Raji (cell line): ENCODE data around the gene SREBF2.
A peak's percentile ranks its signal among the peaks of the same experiment; 100 is the strongest.

ENCODE experiments used
- POLR2A ChIP-seq: IDR thresholded peaks from 2 replicates; pipeline ENCODE4 v1.6.1; 2011; ENCODE audit warnings: low read depth, low read length, control low read depth; ENCODE audit not compliant: insufficient read depth

Gene SREBF2

DNA sequence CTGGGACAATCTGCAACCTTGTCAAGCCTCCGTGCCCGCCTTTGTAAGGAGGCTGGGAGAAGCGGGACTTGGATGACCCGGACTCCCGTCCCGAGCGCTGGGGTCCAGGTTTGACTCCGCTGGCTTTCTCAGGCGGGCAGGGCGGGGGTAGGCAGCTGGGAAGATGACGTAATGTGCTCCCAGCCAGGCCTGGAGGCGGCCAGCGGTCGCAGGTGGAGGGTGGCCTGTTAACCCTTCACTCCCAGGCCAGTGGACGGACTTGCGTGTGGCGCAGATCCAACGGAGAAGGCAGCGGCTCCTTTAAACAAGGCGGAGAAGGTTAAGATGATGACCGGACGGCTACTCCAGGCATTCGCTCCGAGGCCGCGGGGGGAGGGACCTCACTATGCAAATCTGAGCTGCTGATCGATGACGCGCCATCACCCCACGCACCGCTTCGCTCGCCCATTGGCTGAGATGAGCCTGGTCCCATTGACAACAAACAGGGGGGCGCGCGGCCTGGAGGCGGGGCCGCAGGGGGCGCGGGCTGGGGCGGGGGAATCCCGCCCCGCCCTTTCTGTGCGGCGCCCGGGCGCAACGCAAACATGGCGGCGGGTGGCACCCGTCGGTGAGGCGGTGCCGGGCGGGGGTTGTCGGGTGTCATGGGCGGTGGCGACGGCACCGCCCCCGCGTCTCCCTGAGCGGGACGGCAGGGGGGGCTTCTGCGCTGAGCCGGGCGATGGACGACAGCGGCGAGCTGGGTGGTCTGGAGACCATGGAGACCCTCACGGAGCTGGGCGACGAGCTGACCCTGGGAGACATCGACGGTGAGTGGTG is at the start of gene SREBF2:
SREBF2 (plus strand) TSS at position 553 of the 816 bp plus-strand sequence; CDS start at position 719, 166 bp downstream.
- TF ChIP-seq POLR2A, result peak; percentile 75

DNA sequence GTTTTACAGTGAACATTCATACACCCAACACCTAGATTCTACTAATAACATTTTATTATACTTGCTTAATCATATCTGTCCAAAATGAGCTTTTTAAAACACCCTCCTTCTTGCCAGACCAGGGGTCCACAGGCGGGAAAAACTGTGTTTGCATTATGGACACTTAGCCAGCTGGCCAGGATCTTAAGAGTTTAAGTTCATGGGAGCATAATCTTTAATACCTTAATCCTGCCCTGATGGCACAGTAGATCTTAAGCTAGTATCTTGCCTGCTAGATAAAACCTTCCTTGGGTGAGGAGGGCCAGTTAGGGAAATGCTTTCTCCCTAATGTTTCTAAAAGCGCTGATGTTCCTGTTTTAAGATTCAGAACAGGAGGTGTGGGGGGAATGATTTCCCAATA is 45.6 kb upstream of the SREBF2 start:
- no peak for TF ChIP-seq POLR2A

DNA sequence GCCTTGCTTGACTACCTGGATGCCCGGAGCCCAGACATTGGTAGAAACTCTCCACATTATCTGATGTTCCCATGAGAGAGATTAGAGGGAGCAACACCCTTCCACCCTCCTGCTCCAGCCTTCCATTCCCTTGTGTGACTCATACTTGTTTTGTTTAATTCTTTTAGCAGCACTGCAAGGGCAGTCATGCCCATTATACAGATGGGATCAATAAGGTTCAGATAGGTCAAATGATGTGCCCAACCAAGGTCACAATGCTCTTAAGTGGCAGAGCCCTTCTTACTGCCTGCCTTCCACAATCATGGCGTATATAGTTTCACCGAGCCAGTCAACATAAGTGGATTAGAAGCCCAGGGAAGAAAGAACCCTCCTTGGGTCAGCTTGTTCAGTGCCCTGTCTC is 39.0 kb upstream of the SREBF2 start:
- TF ChIP-seq POLR2A, result no peak

DNA sequence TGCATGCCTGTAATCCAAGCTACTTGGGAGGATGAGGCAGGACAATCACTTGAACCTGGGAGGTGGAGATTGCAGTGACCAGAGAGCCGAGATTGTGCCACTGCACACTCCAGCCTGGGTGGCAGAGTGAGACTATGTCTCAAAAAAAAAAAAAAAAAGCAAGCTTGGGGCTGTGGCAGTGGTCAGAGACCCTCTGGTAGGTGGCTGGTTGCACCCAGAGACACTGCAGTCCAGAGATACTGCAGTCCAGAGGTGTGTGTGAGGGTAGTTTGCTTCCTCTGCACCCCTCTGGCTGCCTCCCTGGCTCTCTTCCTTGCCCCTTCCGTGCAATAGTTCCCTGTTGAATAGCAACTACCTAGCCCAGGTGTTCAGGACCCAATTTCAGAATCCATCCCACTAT is 34.2 kb upstream of the SREBF2 start:
- TF ChIP-seq POLR2A, result no peak

DNA sequence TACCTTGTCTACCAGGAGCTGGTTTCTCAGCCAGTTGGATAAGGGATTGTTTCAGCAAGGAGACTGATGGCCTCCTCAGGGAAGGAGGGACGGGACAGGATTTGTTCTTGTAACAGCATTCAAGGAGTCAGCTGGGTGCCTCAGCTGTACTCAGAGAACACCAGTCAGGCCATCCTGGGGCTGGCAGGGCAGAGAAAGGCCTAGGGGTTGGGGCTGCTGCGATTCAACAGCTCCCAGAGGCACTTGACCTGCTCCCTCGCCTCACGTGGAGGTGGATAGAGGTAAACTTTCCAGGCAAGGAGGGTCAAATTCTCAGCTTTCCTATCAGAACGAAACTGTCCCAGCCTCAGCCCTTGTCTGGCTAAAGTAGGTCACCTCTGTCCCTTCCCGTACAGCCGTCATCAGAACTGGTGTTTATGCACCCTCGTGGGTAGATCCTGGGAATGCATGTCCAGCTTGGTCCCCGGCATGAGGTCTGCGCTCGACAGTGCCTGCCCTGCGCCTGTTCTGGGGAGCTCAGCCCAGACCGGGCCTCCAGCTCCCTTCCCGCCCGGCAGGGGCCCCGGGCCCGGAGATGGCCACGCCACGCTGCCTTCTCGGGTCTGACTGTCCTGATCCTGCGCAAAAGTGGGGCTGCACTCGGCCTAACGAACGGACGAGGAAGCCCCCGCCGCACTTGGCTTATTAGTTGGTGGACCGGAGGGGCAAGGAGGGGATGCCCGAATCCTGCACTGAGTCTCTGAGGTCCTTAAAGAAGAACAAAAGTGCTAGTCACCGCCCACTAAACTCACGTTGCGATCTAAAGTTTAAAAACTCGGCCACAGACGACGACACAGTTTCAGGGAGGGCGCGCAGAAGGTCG is 33.2 kb upstream of the SREBF2 start:
- no peak for TF ChIP-seq POLR2A

DNA sequence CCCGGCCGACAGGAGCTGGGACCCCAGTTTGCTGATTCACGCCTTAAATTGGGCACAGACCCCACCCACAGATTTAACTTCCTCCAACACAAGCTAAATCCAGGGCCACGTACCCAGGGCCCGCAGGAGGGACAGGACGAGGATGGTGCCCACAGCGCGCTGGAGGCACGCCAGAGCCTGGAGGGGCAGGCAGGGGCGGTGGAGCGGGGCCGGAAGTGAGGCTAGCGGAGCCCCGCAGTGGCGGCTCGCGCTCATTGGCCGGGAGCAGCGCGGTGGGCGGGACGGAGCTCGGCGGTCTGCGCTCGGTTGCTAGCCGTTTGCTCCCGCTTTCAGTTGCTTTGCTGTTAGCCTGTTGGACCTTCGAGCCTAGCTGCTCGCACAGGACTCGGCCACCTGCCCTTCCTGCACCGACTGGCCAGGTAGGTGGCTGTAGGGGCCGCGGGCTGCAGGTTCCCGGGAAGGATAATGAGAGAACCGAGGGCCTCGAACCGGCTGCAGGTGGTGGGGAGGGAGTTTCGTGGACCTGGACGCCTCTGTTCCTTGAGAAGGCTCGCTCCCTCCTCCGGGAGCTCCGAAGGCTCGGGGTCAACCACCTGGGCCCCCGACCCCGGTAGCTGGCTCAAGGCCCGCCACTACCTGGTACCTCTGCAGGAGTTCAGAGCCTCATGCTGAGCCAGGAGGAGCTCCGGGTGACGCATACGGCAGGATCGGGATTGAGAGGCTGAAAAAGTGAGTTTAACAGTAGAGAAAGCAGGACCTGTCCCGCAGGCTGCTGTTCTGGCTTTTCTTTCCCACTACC is 32.4 kb upstream of the SREBF2 start, which contains the start of gene CCDC134:
CCDC134 (plus strand) TSS at position 332 of the 799 bp plus-strand sequence. CDS start 8,212 bp downstream, outside the sequence.
- peak; percentile 99 for TF ChIP-seq POLR2A

DNA sequence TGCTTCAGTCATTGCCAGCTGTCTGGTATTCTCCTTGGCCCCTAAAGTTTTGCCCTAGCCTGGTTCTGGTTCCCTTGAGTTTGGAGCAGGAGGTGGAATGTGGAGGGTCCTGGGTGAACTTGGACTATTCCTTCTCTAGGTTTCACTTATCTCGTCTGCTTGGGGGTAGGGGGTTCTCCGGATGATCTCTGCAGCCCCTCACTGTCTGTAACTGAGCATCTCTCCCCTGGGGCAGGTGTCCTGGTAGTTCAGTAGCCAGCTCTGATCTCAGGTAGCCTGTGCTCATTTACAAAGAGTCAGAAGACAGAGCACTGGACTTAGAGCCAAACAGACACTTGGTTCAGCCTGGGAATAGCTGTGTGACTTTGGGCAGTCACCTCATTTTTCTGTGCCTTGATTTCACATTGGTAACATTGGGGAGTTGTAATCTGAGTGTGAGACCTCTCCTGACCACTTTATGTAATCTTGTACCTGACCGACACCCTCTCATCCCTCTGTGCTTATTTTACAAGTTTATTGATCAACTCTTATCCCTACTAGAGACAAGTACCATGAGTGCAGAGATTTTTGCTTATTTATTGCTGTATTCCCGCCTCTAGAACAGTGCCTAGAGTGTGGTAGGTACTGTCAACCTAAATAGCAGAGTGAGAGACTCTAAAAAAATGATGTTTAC is 31.6 kb upstream of the SREBF2 start:
- TF ChIP-seq POLR2A, result no peak

DNA sequence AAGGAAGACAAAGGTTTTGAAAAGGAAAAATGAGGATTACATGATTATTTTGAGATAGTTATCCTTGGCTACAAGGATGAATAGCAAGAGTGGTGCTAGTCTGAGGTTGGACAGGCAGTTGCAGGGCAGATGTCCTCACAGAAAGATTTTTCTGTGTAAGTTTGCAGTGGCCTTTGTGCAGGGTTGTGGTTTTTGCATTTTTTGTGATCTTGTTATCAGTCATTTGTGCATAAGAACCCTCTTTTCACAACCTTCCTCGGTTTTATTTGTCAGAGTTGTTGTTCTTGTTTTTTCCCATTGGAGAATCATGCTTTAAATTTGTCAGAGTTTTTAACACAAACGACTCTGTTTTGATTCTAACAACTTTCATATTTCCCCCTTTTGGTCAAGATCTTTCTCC is 31.0 kb upstream of the SREBF2 start:
- TF ChIP-seq POLR2A, result no peak

DNA sequence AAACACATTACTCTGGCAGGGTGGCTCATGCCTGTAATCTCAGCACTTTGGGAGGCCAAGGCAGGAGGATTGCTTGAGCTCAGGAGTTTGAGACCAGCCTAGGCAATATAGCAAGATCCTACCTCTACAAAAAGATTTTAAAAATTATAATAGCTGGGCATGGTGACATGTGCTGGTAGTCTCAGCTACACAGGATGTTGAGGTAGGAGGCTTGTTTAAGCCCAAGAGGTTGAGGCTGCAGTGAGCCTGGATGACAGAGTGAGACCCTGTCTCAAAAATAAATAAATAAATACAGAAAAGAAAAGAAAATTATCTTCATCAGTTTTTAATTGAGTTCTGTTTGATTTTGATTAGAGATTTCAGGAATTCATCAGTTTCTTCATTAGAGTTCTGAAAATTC is 27.3 kb upstream of the SREBF2 start:
- TF ChIP-seq POLR2A, result no peak

DNA sequence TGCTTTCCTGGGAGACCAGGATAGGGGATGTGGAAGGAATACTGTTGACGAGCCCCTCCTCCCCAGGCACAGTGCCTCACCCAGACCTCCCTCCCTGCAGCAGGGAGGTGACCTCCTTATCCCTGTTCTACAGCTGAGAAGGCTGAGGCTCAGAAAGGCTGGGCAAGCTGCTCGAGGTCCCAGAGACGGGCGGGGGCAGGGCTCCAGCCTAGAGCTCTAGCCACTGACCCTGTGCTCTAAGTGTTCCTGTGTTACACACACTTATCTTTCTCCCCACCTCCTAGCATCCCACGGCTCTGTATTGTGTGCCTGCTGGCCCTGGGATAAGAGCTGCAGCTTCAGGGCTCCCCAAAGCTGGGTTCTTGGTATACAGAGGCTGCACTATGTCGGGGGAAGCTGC is 24.5 kb upstream of the SREBF2 start:
- no peak for TF ChIP-seq POLR2A

DNA sequence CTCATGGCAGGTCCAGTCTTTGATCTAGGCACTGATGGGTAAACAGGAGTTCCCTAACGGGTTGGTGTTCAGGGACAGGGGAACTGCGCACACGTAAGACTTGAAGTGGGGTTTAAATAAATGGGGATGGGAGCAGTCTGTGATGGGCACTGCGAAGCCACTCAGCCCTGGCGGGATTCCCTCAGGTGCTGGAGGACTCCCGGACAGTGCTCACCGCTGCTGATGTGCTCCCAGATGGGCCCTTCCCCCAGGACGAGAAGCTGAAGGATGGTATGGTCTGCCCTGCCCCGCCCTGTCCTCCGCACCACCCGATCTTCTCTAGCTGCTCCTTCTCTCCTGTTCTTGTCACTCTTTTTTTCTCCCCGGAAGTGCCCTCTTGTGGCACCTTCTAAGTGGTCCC is 22.9 kb upstream of the SREBF2 start:
- no peak for TF ChIP-seq POLR2A

DNA sequence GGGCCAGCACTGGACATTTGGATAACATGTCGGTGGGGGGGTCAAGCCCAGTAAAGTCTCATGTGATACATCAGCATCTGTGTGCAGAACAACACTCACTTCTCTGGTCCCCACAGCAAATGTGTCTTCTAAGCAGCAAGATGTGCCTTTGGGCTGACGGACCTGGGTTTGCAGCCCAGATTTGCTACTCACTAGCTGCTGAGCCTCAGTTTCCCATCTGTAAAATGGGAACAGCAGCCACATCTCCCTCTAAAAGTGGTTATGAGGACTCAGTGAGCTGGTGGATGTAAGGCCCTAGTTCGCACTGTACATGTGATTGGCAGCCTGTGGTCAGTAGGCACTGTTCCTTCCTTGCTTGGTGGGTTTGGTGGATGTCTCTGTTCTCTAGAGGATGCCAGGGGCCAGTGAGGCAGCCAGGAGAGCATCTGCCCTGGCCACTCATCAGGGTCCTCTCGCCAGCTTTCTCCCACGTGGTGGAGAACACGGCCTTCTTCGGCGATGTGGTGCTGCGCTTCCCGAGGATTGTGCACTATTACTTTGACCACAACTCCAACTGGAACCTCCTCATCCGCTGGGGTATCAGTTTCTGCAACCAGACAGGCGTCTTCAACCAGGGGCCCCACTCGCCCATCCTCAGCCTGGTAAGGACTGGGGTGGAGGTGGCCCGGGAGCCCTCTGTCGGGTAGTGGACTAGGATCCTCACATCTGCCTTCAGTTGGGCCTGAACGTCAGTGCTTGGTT is 19.9 kb upstream of the SREBF2 start:
- no peak for TF ChIP-seq POLR2A

DNA sequence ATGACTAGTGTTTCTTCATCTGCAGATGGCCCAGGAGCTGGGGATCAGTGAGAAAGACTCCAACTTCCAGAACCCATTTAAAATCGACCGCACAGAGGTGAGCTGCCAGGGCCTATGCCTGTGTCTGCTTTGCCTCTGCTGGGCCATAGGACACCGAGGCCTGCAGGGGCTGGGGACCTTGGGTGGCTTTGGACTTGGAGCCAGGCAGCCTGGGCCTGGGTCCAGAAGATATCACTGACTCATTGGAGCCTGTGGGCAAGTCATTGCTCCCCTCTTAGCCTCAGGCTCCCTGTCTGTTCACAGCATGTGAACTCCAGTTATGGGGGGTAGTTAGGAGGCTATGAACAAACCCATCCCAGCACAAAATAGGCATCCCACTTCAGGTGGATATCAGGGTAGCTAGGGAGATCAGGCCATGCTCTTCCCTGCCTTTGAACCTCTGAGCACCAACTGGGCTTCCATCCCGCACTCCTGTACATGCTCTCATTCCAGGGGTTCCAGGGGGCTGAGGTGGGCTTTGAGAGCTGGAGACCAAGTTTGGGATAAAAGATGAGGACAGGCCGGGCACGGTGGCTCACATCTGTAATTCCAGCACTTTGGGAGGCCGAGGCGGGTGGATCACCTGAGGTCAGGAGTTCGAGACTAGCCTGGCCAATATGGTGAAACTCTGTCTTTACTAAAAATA is 19.0 kb upstream of the SREBF2 start:
- no peak for TF ChIP-seq POLR2A
